ENCODE data around the gene ZNF385D. TPM values are rescaled to one million over a fixed set of nuclear protein-coding genes. Genes with fewer than 3 reads are reported as not detected.

ZNF385D gene
- total and polyA plus RNA-seq, 2 of the 13 experiments (the other 11 are each of a cell fraction or from before 2014, with no cell fraction given), result not detected

DNA sequence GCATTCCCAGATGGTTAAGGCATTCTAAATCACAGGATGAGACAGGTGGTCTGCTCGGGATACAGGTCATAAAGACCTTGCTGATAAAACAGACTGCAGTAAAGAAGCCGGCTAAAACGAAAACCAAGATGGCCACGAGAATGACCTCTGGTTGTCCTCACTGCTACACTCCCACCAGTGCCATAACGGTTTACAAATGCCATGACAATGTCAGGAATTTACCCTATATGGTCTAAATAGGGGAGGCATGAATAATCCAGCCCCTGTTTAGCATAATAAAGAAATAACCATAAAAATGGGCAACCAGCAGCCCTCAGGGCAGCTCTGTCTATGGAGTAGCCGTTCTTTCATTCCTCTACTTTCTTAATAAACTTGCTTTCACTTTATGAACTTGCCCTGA is 151.1 kb downstream of the ZNF385D start:
- FAIRE-seq (no peak), DNase-seq (ENCODE audit: low spot score) (no peak), ATAC-seq (no peak)
- H3K9ac ChIP-seq (ENCODE audit: insufficient read depth, low read depth, low read length), result no peak overlapping the region
- intact Hi-C loops (cut with micrococcal nuclease; ENCODE audit: unreplicated experiment), result no loop called here
- no peak overlapping the region for H3K4me3 ChIP-seq (replicated peaks in 1 of 3; ENCODE audit: insufficient read depth in 1 of 3, low read depth in 2 of 3, low read length in 3 of 3)
- H4K20me1 ChIP-seq (ENCODE audit: insufficient read depth, low read length), result no peaks in the 10 kb centered on the region
- no peaks in the 10 kb centered on the region for H3K27me3 ChIP-seq (ENCODE audit: control insufficient read depth in 1 of 2, insufficient read depth in 2 of 2, low read length in 2 of 2)
- H3K27ac ChIP-seq (ENCODE audit: extremely low read length, insufficient read depth, low read length), result no peak overlapping the region
- BruUV-seq (replicated peaks), result no TSS peak
- CTCF ChIA-PET (ENCODE audit: low intra/inter-chr PET ratio, low total read pairs), result no interaction called here
- H3K9me3 ChIP-seq (ENCODE audit: low read length), result no peaks in the 10 kb centered on the region
- no peaks in the 10 kb centered on the region for H3K4me1 ChIP-seq (ENCODE audit: insufficient read depth, low read length)
- no peak for TF ChIP-seq GPN1 (CRISPR knock-in tag; IDR thresholded peaks at IDR 0.05; ENCODE audit: borderline replicate concordance)
- TF ChIP-seq ZXDC (CRISPR knock-in tag; IDR thresholded peaks at IDR 0.05), result no peak
- TF ChIP-seq MAFF (IDR thresholded peaks at IDR 0.05; ENCODE audit: low read depth, low read length), result no peak
- TF ChIP-seq ZNF230 (CRISPR knock-in tag; IDR thresholded peaks at IDR 0.05), result no peak
- TF ChIP-seq SOX5 (CRISPR knock-in tag; IDR thresholded peaks at IDR 0.05; ENCODE audit: borderline replicate concordance), result no peak
- no peak for TF ChIP-seq SIN3A (IDR thresholded peaks at IDR 0.05; ENCODE audit: borderline replicate concordance, low read depth, low read length)
- TF ChIP-seq THAP11 (CRISPR knock-in tag; IDR thresholded peaks at IDR 0.05), result no peak
- TF ChIP-seq ZNF773 (CRISPR knock-in tag; IDR thresholded peaks at IDR 0.05; ENCODE audit: borderline replicate concordance), result no peak
- no peak for TF ChIP-seq ATF6 (CRISPR knock-in tag; conservative IDR thresholded peaks at IDR 0.05)
- TF ChIP-seq ZNF329 (CRISPR knock-in tag; IDR thresholded peaks at IDR 0.05; ENCODE audit: low read depth), result no peak
- TF ChIP-seq SUZ12 (IDR thresholded peaks at IDR 0.05; ENCODE audit: low read depth, low read length), result no peak
- TF ChIP-seq ZEB1 (IDR thresholded peaks at IDR 0.05; ENCODE audit: insufficient replicate concordance, low read depth), result no peak
- TF ChIP-seq ZNF44 (CRISPR knock-in tag; IDR thresholded peaks at IDR 0.05), result no peak
- no peak for TF ChIP-seq SKI (IDR thresholded peaks at IDR 0.05; ENCODE audit: partially characterized antibody)
- TF ChIP-seq HCFC1 (IDR thresholded peaks at IDR 0.05; ENCODE audit: low read depth, low read length), result no peak
- TF ChIP-seq ZNF460 (CRISPR knock-in tag; IDR thresholded peaks at IDR 0.05; ENCODE audit: borderline replicate concordance), result no peak
- no peaks in the 10 kb centered on the region for H3K79me2 ChIP-seq (ENCODE audit: insufficient read depth, low read length)
- POLR2A ChIA-PET, result no interaction called here
- in situ Hi-C loops (cut with HindIII; ENCODE audit: extremely low pct_ligation_motif_present, low pct_unique_long_range_greater_than_20kb), result no loop called here
- 28% methylated on average over 6 of the region's 6 CpGs for WGBS (ENCODE audit: low lambda C conversion rate)
- no peak overlapping the region for H3K4me2 ChIP-seq (ENCODE audit: low read depth, low read length)
- no peaks in the 10 kb centered on the region for H3K36me3 ChIP-seq (replicated peaks in 1 of 2; ENCODE audit: control insufficient read depth in 1 of 2, insufficient read depth in 2 of 2, low read length in 2 of 2)
- H2AFZ ChIP-seq (ENCODE audit: low read length), result no peak overlapping the region

All from HepG2 (cell line).